Measurements from ENCODE around the gene MRPL34.

Gene MRPL34

DNA sequence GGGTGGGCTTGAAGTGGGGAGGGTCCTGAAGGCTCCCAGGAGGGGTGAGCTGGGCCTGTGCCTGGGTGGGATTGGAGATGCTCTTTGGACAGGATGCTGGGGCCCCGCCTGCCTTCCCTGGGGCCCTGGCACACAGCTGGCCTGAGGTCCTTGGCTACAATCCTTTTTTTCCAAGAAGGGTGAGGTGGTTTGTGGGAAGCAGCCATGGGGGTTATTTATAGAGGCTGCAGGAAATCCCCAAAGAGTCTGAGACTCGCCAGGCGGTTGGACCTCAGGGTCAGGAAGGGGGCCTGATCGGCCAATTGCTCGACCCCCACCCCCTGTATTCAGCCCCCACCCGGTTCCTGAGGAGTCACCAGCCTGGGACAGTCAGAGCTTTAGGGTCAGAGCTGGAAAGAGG lies 41.7 kb downstream of the MRPL34 start:
- FAIRE-seq: no peak

DNA sequence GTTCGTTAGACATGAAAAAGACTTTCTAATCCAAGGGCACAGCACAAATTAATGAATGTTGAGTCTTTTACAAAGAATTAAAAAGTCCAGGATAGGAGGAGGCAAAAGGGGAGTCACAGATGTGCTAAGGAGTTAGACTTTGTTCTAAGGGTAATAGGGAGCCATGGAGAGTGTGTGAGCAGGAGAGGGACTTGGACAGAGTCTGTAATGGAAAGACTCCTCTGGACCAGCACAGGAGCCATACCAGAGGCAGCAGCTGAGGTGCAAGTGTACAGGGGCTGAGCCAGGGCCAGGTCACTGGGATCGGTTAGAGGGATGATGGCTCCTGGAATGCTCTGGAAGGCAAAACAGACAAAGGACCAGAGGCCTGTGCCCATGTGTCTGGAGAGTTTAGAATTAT lies 42.2 kb downstream of the MRPL34 start:
- FAIRE-seq: no peak

DNA sequence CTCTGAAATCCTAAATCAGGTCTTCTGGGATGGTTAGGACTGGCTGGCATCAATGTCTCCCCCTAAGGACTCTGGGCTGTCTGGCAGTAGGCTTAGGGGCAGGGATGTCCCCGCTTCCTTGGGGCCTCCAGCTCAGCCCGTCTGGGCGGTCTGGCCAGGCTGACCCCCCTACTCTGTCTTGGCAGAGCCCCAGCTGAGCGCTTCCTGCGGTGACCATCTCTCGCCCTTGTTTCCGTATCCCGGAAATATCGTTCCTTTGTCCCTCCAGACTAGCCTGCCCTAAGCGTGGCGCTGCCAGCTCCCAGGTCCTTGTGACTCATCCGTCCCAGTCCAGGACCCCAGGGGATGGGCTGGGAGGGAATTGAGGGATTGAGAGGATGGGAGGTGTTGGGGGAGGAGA lies 43.0 kb downstream of the MRPL34 start:
- FAIRE-seq: no peak

DNA sequence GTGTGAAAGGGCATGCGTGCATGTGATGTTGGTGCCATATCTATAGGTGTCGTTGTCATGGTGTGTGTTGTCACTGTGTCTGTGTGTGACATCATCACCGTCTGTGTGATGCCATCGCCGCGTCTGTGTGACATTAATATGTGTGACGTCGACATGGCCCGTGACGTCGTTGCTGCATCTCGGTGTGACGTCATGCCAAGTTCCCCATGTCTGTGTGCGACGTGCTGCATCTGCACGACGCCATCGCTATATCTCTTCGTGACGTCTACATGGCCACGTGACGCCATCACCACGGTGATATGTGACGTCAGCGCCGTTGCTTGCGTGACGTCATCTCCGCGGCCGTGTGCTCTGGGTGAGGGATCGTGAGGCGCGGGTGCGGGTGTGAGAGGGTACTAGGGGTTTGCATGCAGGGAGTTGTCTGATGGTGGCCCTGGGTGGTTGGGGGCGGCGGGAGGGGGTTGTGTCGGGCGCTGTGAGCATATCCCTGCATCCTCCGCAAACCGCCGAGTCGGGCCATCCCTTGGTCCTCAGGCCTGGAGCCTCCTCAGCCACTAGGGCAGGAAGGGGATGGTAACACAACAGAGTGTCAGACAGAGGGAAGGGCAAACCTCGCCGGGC lies 46.3 kb downstream of the MRPL34 start:
- no peak for FAIRE-seq

DNA sequence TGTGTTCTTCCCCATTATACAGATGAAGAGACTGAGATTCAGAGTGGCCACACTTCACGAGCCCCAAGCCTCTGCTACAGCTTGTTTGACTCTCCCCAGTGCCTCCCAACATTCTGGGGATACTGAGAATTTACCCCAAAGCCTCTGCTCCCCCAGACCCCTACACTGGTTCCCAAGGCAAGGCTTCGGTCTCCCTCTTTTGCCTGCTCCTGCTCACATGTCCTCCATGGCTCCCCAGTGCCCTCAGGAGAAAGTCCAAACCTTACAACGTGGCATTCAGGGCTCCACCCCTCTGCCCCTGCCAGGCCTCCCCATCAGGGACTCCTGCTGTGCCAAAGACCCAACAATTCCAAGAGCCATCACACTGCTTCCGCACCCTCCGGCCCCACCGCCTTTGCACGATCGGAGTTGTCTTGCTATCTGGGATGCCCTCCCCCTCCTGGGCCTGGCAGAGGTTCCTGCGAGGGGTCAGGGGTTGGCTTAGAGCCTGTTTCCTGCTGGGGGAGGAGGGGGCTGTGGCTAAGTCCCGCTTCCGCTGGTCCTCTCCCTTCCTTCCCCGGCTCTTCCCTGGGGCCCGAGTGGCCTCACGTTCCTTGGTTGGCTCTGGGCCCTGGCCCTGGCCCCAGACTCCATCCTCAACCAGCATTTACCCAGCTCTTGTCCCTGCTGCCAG lies 47.1 kb downstream of the MRPL34 start:
- no peak for FAIRE-seq

DNA sequence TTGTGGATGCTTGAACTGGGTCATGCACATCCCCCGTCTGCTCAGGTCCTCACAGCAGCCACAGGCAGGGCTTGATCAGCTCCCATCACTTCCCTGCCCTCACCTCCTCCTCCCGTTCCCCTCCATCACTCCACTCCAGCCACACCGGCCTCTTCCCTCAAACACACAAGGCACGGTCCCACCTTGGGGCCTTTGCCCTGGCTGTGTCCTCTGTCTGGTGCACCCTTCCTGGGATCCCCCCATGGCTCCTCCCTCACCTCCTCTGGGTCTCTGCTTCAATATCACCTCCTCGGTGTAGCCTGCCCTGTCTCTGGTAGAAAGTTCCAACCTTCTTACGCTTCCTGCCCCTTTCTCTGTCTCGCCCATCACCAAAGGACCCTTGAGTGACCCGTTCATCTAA lies 47.7 kb downstream of the MRPL34 start:
- FAIRE-seq: no peak
